Body of pancreas (tissue), 4 donors: ENCODE data around the gene RSKR. TPM values are rescaled to one million over a fixed set of nuclear protein-coding genes. Genes with fewer than 3 reads are reported as not detected.

Experiments
- ATAC-seq: fragments of 150-250 bp; one replicate; pipeline ENCODE4 v1.9.1; 2016
- DNase-seq, 4 donors: peaks; one replicate each; pipeline ENCODE4 v3.0.0-alpha.2; 2019
- H3K27ac ChIP-seq, 4 donors: fragments of 200-600 bp; sonication (generic); 1 replicate in 3 of 4; 2 replicates in 1 of 4; pipeline versions ENCODE4 v1.5.1 to v1.6.1; 2016 to 2019; ENCODE audit warnings: mild to moderate bottlenecking in 1 of 4, mixed read lengths in 1 of 4, moderate library complexity in 1 of 4
- H3K27me3 ChIP-seq, 2 donors: fragments of 200-600 bp; sonication (generic); one replicate each; pipeline ENCODE4 v1.6.0; 2016; ENCODE audit warnings: mild to moderate bottlenecking in 1 of 2
- H3K36me3 ChIP-seq, 2 donors: fragments of 200-600 bp; sonication (generic); replicated peaks in 1 of 2; 2 replicates each; pipeline ENCODE4 v1.5.1; 2016; ENCODE audit warnings: low read depth in 2 of 2; ENCODE audit not compliant: insufficient read depth in 1 of 2
- H3K4me1 ChIP-seq: fragments of 200-600 bp; sonication (generic); one replicate; pipeline ENCODE4 v1.6.0; 2016
- H3K4me3 ChIP-seq, 2 donors: fragments of 200-600 bp; sonication (generic); 1 replicate in 1 of 2; 2 replicates in 1 of 2; pipeline ENCODE4 v1.5.1; 2016 to 2019
- H3K9me3 ChIP-seq, 3 donors: fragments of 200-600 bp; sonication (generic); 1 replicate in 2 of 3; 2 replicates in 1 of 3; pipeline ENCODE4 v1.5.1; 2016
- CTCF ChIP-seq, 7 experiments: fragments of 450-650 bp in 4 of 7; fragments of 200-600 bp in 3 of 7; sonication (generic) in 3 of 7; IDR thresholded peaks; one replicate each; pipeline ENCODE4 v1.5.1; 2016 to 2019; ENCODE audit warnings: antibody characterized with exemption in 7 of 7
- POLR2A ChIP-seq, 3 donors: fragments of 450-650 bp; IDR thresholded peaks; one replicate each; pipeline ENCODE4 v1.6.1; 2016; ENCODE audit warnings: antibody characterized with exemption in 3 of 3, mild to moderate bottlenecking in 2 of 3
- WGBS, 2 donors: methylation state at CpG; one replicate each; pipeline ENCODE4 v1.1.5; 2017; 5-methylcytosine and 5-hydroxymethylcytosine counted together
- intact Hi-C: fragments of 100-400 bp; cut with DNase I; formaldehyde crosslinking; loops from one replicate; pipeline ENCODE4 v1.15.1; 2023
- total RNA-seq, 2 donors: library from RNA; depleted of rRNA; stranded (reverse); fragments of >200 nt; gene quantifications; one replicate each; pipeline ENCODE4 v1.1.0, GENCODE V29; 2016

The RSKR gene
- total RNA-seq, 2 donors from 2014 or later: 2.6 to 14.8 TPM

GRCh38 chr17:28571361-28572122 lies 42.4 kb downstream of the RSKR start, which contains the start of gene PIGS:
PIGS (minus strand) TSS chr17:28571524; CDS start chr17:28571496, 28 bp downstream.
- intact Hi-C loops: no loop called here
- Histone ChIP-seq H3K9me3 (no peaks in the 10 kb centered on the region), H3K4me1 (peaks cover 20% of the 10 kb centered on the region), H3K4me3 (peak within 1 kb of the TSS; percentile 61 to 75), H3K36me3 (no peaks in the 10 kb centered on the region), H3K27ac (peak within 1 kb of the TSS; percentile 54 to 85 (median 74)), H3K27me3 (no peaks in the 10 kb centered on the region)
- 1% methylated on average over 44 to 49 of the region's 49 CpGs for WGBS, 2 donors
- TF ChIP-seq CTCF (IDR thresholded peaks at IDR 0.05) (no peak), POLR2A (IDR thresholded peaks at IDR 0.05) (peak; percentile 51 to 84 (median 84))
- ATAC-seq: peak; percentile 99
- DNase-seq: peak; percentile 95 to 96 (median 95)

- Histone ChIP-seq H3K9me3 (no peaks in the 10 kb centered on the region), H3K36me3 (no peaks in the 10 kb centered on the region), H3K27ac (peak overlapping the region; percentile 18 to 85 (median 74)), H3K4me1 (peaks cover 20% of the 10 kb centered on the region), H3K4me3 (peak overlapping the region; percentile 61 to 75), H3K27me3 (no peaks in the 10 kb centered on the region)
- no peak for TF ChIP-seq CTCF (IDR thresholded peaks at IDR 0.05)
- TF ChIP-seq POLR2A (IDR thresholded peaks at IDR 0.05): no peak
- ATAC-seq: peak; percentile 13
- peak in 3 of 4 donors; percentile 32 to 47 (median 45) for DNase-seq
- intact Hi-C loops: no loop called here
- WGBS, 2 donors: 1% methylated on average over 21 to 37 of the region's 39 CpGs
These were observed 43.1 kb downstream of the RSKR start for GRCh38 chr17:28570716-28571360.

- H3K9me3 ChIP-seq: no peaks in the 10 kb centered on the region
- TF ChIP-seq CTCF (IDR thresholded peaks at IDR 0.05) (no peak), POLR2A (IDR thresholded peaks at IDR 0.05) (no peak)
- intact Hi-C loops: no loop called here
- no peaks in the 10 kb centered on the region for H3K36me3 ChIP-seq
- no peak overlapping the region for H3K4me3 ChIP-seq
- H3K4me1 ChIP-seq: peaks cover 20% of the 10 kb centered on the region
- no peaks in the 10 kb centered on the region for H3K27me3 ChIP-seq
- ATAC-seq (no peak), DNase-seq (no peak)
- WGBS, 2 donors: 86 to 100% methylated on average over 1 of the region's 1 CpG
- no peak overlapping the region for H3K27ac ChIP-seq
These were observed 44.5 kb downstream of the RSKR start for GRCh38 chr17:28569446-28569845.

GRCh38 chr17:28567604-28568003 lies 46.4 kb downstream of the RSKR start:
- DNase-seq (no peak), ATAC-seq (no peak)
- no peaks in the 10 kb centered on the region for H3K36me3 ChIP-seq
- H3K27me3 ChIP-seq: no peaks in the 10 kb centered on the region
- H3K27ac ChIP-seq: no peak overlapping the region
- intact Hi-C loops: no loop called here
- peaks cover 26% of the 10 kb centered on the region for H3K4me1 ChIP-seq
- WGBS, 2 donors: 77 to 86% methylated on average over 3 of the region's 3 CpGs
- H3K9me3 ChIP-seq: no peaks in the 10 kb centered on the region
- TF ChIP-seq CTCF (IDR thresholded peaks at IDR 0.05) (no peak), POLR2A (IDR thresholded peaks at IDR 0.05) (no peak)
- no peak overlapping the region for H3K4me3 ChIP-seq
